DND-41 (cell line): ENCODE measurements around the gene LMF2.

Experiments
- ATAC-seq: fragments of 200-7000 bp; cut with Tn5 transposase; 3 replicates; pipeline ENCODE4 v1.9.1; 2021; ENCODE audit warnings: low read depth; ENCODE audit not compliant: insufficient read depth
- DNase-seq: peaks from one replicate; pipeline ENCODE4 v3.0.0-alpha.2; 2020
- H2AFZ ChIP-seq: 2 replicates; pipeline ENCODE4 v1.6.0; 2012; ENCODE audit warnings: low read depth, low read length
- H3K27ac ChIP-seq: 2 replicates; pipeline ENCODE4 v1.5.1; 2012; ENCODE audit warnings: low read length, inconsistent platforms
- H3K27me3 ChIP-seq: fragments of 200-600 bp; sonication (generic); 2 replicates; pipeline ENCODE4 v1.6.0; 2012; ENCODE audit warnings: low read length, mild to moderate bottlenecking, inconsistent platforms; ENCODE audit not compliant: insufficient read depth, poor library complexity
- H3K36me3 ChIP-seq: 2 replicates; pipeline ENCODE4 v1.5.1; 2012; ENCODE audit warnings: low read length, inconsistent platforms; ENCODE audit not compliant: insufficient read depth
- H3K4me1 ChIP-seq: 2 replicates; pipeline ENCODE4 v1.5.1; 2012; ENCODE audit warnings: mild to moderate bottlenecking, low read length; ENCODE audit not compliant: insufficient read depth
- H3K4me2 ChIP-seq: 2 replicates; pipeline ENCODE4 v1.6.0; 2012; ENCODE audit warnings: mild to moderate bottlenecking, moderate library complexity, low read length, inconsistent platforms; ENCODE audit not compliant: insufficient read depth
- H3K4me3 ChIP-seq, 2 experiments: fragments of 200-600 bp in 1 of 2; shearing (Covaris generic) in 1 of 2; 2 replicates each; pipeline ENCODE4 v1.5.1; 2012 to 2016; ENCODE audit warnings: inconsistent platforms in 2 of 2, low read length in 2 of 2, mild to moderate bottlenecking in 2 of 2, low read depth in 1 of 2, moderate library complexity in 1 of 2
- H3K79me2 ChIP-seq: 2 replicates; pipeline ENCODE4 v1.6.0; 2012; ENCODE audit warnings: low read length, inconsistent platforms; ENCODE audit not compliant: insufficient read depth
- H3K9ac ChIP-seq: 2 replicates; pipeline ENCODE4 v1.6.0; 2012; ENCODE audit warnings: low read depth, mild to moderate bottlenecking, inconsistent platforms, low read length, moderate library complexity
- H3K9me3 ChIP-seq: 2 replicates; pipeline ENCODE4 v1.5.1; 2012; ENCODE audit warnings: low read length, moderate library complexity, mild to moderate bottlenecking, inconsistent platforms; ENCODE audit not compliant: insufficient read depth, severe bottlenecking
- H4K20me1 ChIP-seq: 2 replicates; pipeline ENCODE4 v1.6.0; 2012; ENCODE audit warnings: low read length; ENCODE audit not compliant: insufficient read depth
- CTCF ChIP-seq: IDR thresholded peaks from 2 replicates; pipeline ENCODE4 v1.5.1; 2012; ENCODE audit warnings: borderline replicate concordance, low read length, moderate library complexity, mild to moderate bottlenecking; ENCODE audit not compliant: poor library complexity, severe bottlenecking; ENCODE audit errors: extremely low read depth
- EZH2 ChIP-seq: IDR thresholded peaks from 3 replicates; pipeline ENCODE4 v1.6.1; 2012; ENCODE audit warnings: borderline replicate concordance, low read depth, mild to moderate bottlenecking, moderate library complexity, low read length, inconsistent platforms; ENCODE audit not compliant: severe bottlenecking

The LMF2 gene

GRCh38 chr22:50460938-50461337 lies 46.6 kb downstream of the LMF2 start:
- no peak for ATAC-seq
- Histone ChIP-seq H3K4me3 (no peak overlapping the region), H3K4me2 (no peak overlapping the region), H3K9me3 (no peaks in the 10 kb centered on the region), H2AFZ (no peak overlapping the region), H3K27ac (no peak overlapping the region), H4K20me1 (peaks cover 88% of the 10 kb centered on the region), H3K27me3 (no peaks in the 10 kb centered on the region), H3K4me1 (no peaks in the 10 kb centered on the region), H3K79me2 (peaks cover 21% of the 10 kb centered on the region), H3K36me3 (peaks cover 98% of the 10 kb centered on the region), H3K9ac (no peak overlapping the region)
- DNase-seq = no peak
- TF ChIP-seq EZH2 (no peak), CTCF (no peak)

GRCh38 chr22:50459496-50460140 lies 47.9 kb downstream of the LMF2 start:
- no peak overlapping the region for H3K4me3 ChIP-seq
- H3K27ac ChIP-seq = no peak overlapping the region
- H3K27me3 ChIP-seq = no peaks in the 10 kb centered on the region
- ATAC-seq = no peak; the same call in 2 of the 3 replicates
- H2AFZ ChIP-seq = no peak overlapping the region
- H3K79me2 ChIP-seq = peaks cover 13% of the 10 kb centered on the region
- DNase-seq = no peak
- no peak overlapping the region for H3K4me2 ChIP-seq
- H4K20me1 ChIP-seq = peaks cover 88% of the 10 kb centered on the region
- H3K4me1 ChIP-seq = no peaks in the 10 kb centered on the region
- peaks cover 98% of the 10 kb centered on the region for H3K36me3 ChIP-seq
- H3K9ac ChIP-seq = no peak overlapping the region
- TF ChIP-seq EZH2 (no peak), CTCF (peak; percentile 21)
- H3K9me3 ChIP-seq = no peaks in the 10 kb centered on the region

- H3K79me2 ChIP-seq = peaks cover 7% of the 10 kb centered on the region
- no peak overlapping the region for H3K4me3 ChIP-seq
- H3K4me2 ChIP-seq = no peak overlapping the region
- no peak for TF ChIP-seq EZH2
- no peak for TF ChIP-seq CTCF
- no peaks in the 10 kb centered on the region for H3K4me1 ChIP-seq
- no peak for ATAC-seq
- DNase-seq = no peak
- H4K20me1 ChIP-seq = peaks cover 82% of the 10 kb centered on the region
- no peaks in the 10 kb centered on the region for H3K27me3 ChIP-seq
- no peak overlapping the region for H3K27ac ChIP-seq
- H3K9me3 ChIP-seq = no peaks in the 10 kb centered on the region
- H3K36me3 ChIP-seq = peaks cover 98% of the 10 kb centered on the region
- no peak overlapping the region for H3K9ac ChIP-seq
- H2AFZ ChIP-seq = no peak overlapping the region
Measured at GRCh38 chr22:50459016-50459415, 48.5 kb downstream of the LMF2 start.
